ENCODE measurements around the gene HOXB5. TPM values are rescaled to one million over a fixed set of nuclear protein-coding genes. Genes with fewer than 3 reads are reported as not detected.

Gene HOXB5
- total RNA-seq, 1 donor from 2014 or later, result 2.1 TPM

GRCh38 chr17:48601539-48602425 lies 8.2 kb upstream of the HOXB5 start:
- H3K4me3 Mint-ChIP-seq (ENCODE audit: low read depth), result no peak overlapping the region

GRCh38 chr17:48601207-48601538 lies 7.6 kb upstream of the HOXB5 start:
- TF ChIP-seq CTCF (IDR thresholded peaks at IDR 0.05; ENCODE audit: unreplicated experiment), result no peak
- Mint-ChIP-seq H3K4me1 (ENCODE audit: low read depth) (peaks cover 10% of the 10 kb centered on the region), H3K36me3 (ENCODE audit: insufficient read depth) (no peaks in the 10 kb centered on the region), H3K9me3 (ENCODE audit: low read depth) (no peaks in the 10 kb centered on the region), H3K27ac (no peak overlapping the region), H3K4me3 (ENCODE audit: low read depth) (no peak overlapping the region), H3K27me3 (peaks cover 100% of the 10 kb centered on the region)
- DNase-seq (ENCODE audit: low spot score, unreplicated experiment), result no peak

More at GRCh38 chr17:48601539-48602425, 8.2 kb upstream of the HOXB5 start:
- no peak overlapping the region for H3K27ac Mint-ChIP-seq
- H3K9me3 Mint-ChIP-seq (ENCODE audit: low read depth), result no peaks in the 10 kb centered on the region
- no peaks in the 10 kb centered on the region for H3K36me3 Mint-ChIP-seq (ENCODE audit: insufficient read depth)
- DNase-seq (ENCODE audit: low spot score, unreplicated experiment), result no peak
- H3K27me3 Mint-ChIP-seq, result peaks cover 100% of the 10 kb centered on the region
- TF ChIP-seq CTCF (IDR thresholded peaks at IDR 0.05; ENCODE audit: unreplicated experiment), result no peak
- H3K4me1 Mint-ChIP-seq (ENCODE audit: low read depth), result peaks cover 9% of the 10 kb centered on the region

GRCh38 chr17:48600244-48601098 lies 6.9 kb upstream of the HOXB5 start:
- DNase-seq (ENCODE audit: low spot score, unreplicated experiment), result no peak
- H3K4me3 Mint-ChIP-seq (ENCODE audit: low read depth), result no peak overlapping the region
- H3K9me3 Mint-ChIP-seq (ENCODE audit: low read depth), result no peaks in the 10 kb centered on the region
- no peak overlapping the region for H3K27ac Mint-ChIP-seq
- peaks cover 10% of the 10 kb centered on the region for H3K4me1 Mint-ChIP-seq (ENCODE audit: low read depth)
- TF ChIP-seq CTCF (IDR thresholded peaks at IDR 0.05; ENCODE audit: unreplicated experiment), result no peak
- peaks cover 99% of the 10 kb centered on the region for H3K27me3 Mint-ChIP-seq
- H3K36me3 Mint-ChIP-seq (ENCODE audit: insufficient read depth), result no peaks in the 10 kb centered on the region

GRCh38 chr17:48599354-48599753 lies 5.8 kb upstream of the HOXB5 start:
- Mint-ChIP-seq H3K36me3 (ENCODE audit: insufficient read depth) (no peaks in the 10 kb centered on the region), H3K4me1 (ENCODE audit: low read depth) (peaks cover 10% of the 10 kb centered on the region), H3K4me3 (ENCODE audit: low read depth) (no peak overlapping the region), H3K27ac (no peak overlapping the region), H3K27me3 (peaks cover 99% of the 10 kb centered on the region), H3K9me3 (ENCODE audit: low read depth) (no peaks in the 10 kb centered on the region)
- DNase-seq (ENCODE audit: low spot score, unreplicated experiment), result no peak
- TF ChIP-seq CTCF (IDR thresholded peaks at IDR 0.05; ENCODE audit: unreplicated experiment), result no peak

- H3K27me3 Mint-ChIP-seq, result peaks cover 99% of the 10 kb centered on the region
- H3K4me3 Mint-ChIP-seq (ENCODE audit: low read depth), result no peak overlapping the region
- H3K27ac Mint-ChIP-seq, result no peak overlapping the region
- no peaks in the 10 kb centered on the region for H3K9me3 Mint-ChIP-seq (ENCODE audit: low read depth)
- TF ChIP-seq CTCF (IDR thresholded peaks at IDR 0.05; ENCODE audit: unreplicated experiment), result no peak
- H3K4me1 Mint-ChIP-seq (ENCODE audit: low read depth), result peaks cover 10% of the 10 kb centered on the region
- H3K36me3 Mint-ChIP-seq (ENCODE audit: insufficient read depth), result no peaks in the 10 kb centered on the region
- DNase-seq (ENCODE audit: low spot score, unreplicated experiment), result no peak
Observed at GRCh38 chr17:48598736-48599135, 5.2 kb upstream of the HOXB5 start.

Measured in progenitor cell of endocrine pancreas (in vitro differentiated cells).